CD1c-positive myeloid dendritic cell (primary cell): ENCODE results near the gene RTN4R.

Experiments
- DNase-seq: peaks from one replicate; pipeline ENCODE4 v3.0.0-alpha.2; 2016; ENCODE audit errors: extremely low spot score

Gene RTN4R

DNA sequence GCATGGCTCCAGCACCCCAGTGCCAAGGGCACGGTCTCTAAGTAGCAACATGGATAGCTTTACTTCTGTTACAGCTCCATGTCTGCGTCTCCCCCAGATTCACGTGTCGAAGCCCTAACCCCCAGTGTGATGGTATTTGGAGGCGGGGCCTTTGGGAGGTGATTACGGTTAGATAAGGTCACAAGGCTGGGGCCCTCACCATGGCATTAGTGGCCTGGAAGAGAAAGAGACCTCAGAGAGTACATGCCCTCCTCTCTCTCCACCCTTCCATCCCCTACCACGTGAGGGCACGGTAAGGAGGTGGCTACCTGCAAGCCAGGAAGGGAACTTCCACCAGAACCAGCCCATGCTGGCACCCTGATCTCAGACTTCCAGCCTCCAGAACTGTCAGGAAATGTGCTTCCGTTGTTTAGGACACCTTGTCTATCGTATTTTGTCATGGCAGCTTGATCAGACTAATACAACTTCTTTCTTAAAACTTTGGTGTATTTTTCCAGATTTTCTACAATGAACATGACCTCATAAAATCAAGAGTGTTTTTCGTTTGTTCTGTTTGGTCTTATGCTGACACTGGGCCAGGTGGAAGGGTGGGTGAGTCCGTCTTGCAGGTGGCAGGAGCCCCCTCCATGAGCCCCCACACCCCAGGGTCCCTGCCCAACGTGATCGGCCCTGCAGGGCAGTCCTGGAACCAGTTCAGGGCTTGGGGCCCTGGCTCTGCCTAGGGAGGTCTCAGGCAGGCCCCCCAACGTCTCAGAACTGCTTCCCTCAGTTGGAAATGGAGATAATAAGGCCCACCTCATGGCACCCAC, 10.7 kb downstream of the RTN4R start:
- no peak for DNase-seq

DNA sequence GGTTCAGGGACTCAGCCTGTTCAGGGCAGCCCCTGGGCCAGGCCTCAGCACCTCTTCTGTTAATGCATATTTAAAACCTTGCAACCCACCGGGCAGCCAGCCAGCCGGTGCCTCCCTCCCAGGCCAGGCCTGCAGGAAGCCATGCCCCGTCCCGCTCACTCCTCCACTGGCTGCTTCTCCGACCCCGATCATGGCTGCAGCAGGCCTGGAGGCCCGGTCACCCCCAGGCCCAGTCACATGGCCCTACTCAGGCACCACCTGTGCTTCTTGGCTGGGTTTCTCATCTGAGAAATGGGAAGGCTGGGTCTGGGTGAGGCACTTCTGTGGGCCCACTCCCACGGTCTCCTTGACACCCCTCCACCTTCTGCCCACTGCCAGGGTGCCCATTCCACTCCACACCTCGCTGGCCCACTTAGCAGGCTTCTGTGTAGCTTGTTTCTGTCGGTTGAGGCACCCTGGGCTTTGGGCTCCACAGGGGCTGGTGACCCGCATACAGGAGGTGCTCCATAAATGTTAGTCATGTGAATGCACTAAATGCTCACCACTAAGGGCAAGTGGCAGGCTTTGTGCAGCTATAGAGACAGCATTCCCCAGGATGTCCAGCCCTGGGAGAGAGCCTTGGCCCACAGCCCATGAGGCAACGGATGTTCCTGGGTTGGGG, 11.4 kb downstream of the RTN4R start:
- DNase-seq = no peak

DNA sequence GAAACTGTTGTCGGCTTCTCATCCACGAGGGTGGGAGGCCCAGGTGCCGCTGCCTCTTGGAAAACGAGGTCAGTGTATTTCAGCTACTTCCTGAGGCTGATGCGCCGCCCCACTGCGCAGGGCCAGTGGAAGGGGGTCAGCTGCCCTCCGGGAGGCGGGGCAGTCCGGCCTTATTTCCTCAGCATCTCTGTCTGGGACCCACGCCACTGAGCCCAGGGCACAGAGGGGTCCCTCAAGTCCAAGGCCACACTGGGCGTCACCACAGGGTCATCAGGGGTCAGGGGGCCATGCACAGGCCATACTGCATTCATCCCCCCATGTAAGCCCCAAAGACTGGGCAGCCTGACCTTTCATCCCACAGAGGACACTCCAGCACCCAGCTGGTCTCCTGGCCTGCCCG, 12.1 kb downstream of the RTN4R start:
- DNase-seq = no peak

DNA sequence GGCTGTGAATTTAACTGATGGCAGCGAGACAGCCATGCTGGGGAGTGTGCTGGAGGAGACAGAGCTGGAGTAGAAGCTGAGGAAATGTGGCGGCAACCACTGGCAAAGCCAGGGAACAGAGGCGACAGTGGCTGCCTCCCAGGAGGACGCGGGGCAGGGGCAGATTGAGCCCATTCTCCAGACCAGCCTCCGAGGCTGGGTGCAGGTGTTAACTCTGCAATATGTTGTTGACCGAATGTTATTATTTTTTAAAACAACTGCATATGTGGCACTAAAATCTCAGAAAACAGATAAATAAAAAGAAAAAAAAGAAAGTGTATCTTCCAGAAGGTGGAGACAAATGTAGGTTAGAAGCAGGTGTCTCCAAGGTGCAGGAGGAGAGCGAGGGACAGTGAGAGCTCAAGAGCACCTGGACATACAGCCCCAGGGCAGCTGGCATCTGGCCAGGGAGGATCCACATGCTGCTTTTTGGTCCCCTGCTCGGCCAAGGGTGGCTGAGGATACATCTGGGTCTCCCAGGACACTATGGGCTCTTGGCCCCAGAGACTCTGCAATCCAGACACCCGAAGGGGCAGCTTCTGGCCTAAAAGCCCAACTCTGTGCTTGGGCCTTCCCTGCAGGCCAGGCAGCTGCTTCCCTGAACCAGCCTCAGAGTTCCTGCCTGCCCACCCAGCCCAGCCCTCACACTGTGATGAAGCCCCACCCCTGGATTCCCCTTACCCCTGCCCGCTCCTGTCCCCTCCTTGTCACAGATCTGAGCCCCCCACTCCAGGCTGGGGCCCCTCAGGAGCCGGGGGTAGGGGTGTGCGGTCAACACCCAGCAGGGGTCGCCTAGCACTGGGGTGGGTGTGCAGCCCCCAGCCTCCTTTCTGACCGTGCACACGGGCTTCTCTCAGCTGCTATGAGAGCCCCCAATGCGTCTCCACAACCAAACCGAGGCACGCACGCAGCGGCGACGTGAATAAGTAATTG, 12.9 kb downstream of the RTN4R start:
- no peak for DNase-seq

DNA sequence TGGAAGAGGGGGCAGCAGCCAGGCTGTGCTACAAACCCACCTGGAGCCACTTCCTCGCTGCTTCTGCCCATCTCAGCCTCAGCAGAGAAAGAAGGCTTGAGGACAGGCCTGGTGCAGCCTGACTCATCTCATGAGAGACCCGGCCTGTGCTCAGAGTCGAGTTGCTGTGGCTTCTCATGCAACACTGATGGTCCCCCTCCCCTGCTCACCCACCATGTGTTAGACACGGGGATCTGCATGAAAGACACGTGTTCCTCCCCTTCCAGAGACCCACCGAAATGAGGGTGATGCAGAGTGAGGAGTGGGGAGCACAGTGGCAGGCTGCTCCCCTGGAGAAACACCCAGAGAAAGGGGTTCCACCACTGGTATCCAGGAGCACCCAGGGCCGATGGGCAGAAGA, 15.0 kb downstream of the RTN4R start:
- no peak for DNase-seq

DNA sequence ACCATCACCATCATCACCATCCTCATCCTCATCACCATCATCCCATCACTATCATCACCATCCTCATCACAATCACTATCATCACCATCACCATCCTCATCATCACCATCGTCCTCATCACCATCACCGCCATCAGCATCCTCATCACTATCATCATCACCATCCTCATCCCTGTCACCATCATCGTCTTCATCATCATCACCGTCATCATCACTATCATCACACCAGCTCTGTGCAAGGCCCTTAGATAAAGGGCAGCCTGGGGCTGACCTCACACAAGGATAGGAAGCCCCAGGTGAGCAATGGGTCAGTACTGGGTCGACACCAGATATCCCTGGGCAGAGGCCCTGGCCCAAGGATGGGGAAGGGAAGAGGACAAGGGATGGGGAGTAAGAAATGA, 16.1 kb downstream of the RTN4R start:
- DNase-seq = no peak

DNA sequence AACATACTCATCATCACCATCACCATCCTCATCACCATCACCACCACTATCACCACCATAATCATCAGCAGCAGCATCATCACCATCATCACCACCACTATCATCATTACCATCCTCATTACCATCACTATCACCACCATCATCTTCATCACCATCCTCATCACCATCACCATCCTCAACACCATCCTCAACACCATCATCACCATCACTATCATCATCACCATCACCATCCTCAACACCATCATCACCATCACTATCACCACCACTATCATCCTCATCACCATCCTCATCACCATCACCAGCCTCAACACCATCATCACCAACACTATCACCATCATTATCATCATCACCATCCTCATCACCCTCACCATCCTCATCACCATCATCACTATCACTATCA, 16.6 kb downstream of the RTN4R start:
- no peak for DNase-seq

DNA sequence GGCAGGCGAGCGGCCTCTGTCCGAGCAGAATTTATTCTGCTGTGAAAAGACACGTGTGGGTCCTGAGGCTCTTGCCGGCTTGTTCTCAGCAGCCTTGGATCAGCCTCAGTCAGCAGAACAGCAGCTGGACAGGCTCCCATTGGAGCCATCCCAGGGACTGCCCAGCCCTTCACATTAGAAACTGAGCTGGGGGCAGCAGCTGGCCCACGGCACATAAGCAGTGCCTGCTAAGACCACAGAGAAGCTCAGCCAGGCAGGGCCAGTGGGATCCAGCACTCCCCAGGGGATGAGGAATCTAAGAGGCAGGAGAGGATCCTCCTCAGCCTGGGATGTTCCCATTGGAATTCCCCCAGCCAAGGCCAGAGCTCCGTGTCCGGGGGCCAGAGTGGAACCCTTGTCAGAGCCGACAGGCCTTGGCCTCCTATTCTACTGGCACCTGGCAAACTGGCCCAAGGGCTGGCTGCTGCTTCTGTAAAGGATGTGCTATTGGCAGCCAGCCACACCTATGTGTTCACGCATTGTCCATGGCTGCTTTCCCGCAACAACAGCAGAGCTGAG, 18.2 kb downstream of the RTN4R start:
- DNase-seq = no peak

DNA sequence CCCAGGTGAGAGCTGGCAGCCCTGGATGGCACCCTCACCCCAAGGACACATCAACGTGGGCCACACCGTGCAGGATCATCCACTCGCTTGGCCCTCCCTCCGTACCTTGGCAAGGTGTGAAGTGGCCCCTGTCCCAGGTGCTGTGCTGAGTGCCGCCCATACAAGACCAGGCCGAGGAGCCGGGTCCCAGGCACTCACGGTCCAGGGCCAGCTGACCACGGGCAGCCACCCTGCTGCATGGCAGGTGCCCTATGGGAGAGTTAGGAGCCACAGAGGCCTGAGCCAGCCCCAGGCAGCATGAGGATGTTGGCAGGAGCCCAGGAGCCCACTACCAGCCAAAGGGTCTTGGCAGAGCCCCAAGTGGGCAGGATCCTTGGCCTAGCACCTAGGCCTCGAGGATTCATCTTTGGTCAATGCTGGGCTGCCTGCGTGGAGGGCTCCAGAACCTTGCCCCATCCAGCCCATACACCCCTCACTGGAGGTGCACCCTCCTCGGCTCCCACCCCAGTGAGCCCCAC, 19.6 kb downstream of the RTN4R start:
- no peak for DNase-seq

DNA sequence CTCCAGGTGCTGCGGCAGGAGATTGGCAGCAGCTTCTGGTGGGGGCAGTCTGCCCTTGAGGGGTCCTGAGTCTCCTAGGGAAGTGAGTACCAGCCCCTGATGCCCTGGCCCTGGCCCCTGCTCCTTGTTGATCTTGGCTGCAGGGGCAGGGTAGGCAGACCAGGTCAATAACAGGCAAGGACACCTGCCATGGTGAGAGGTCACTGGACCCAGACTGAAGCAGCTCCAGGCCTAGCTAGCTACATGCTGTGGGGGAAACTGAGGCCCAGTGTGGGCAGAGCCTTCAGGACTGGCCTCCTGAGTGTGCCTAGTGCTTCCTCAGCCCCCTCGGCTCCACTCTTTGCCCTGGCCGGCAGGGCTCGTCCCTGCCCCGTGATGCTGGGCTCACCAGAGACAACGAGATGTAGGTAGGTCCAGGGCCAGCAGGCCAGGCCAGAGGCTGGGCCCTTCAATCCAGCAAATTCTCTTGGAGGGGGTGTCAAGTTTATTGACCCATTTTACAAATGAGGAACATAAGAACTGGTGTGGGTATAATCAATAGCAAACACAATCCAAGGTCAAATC, 20.4 kb downstream of the RTN4R start:
- DNase-seq = no peak

DNA sequence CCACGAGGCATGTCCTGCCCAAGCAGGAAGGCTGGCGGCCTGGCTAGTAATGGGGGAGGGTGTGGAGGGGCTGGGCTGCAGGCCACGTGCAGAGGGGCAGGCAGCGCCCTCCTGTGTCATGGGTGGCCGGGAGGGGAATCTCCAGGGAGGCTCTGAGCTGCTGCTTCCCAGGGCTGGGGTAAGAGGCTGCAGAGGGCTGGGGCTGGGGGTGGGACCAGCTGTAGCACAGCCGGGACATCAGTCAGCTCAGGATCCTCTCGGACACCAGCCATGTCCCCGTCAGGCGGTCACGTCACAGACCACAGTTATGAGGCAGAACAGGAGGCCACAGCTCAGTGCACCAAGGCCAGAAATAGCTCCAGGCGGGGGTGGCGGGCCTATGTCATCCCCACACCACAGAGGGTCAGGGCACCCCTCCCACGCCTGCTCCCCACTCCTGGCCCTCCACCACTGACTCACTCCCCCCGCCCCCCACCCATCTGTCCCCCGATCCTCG, 21.1 kb downstream of the RTN4R start:
- no peak for DNase-seq

DNA sequence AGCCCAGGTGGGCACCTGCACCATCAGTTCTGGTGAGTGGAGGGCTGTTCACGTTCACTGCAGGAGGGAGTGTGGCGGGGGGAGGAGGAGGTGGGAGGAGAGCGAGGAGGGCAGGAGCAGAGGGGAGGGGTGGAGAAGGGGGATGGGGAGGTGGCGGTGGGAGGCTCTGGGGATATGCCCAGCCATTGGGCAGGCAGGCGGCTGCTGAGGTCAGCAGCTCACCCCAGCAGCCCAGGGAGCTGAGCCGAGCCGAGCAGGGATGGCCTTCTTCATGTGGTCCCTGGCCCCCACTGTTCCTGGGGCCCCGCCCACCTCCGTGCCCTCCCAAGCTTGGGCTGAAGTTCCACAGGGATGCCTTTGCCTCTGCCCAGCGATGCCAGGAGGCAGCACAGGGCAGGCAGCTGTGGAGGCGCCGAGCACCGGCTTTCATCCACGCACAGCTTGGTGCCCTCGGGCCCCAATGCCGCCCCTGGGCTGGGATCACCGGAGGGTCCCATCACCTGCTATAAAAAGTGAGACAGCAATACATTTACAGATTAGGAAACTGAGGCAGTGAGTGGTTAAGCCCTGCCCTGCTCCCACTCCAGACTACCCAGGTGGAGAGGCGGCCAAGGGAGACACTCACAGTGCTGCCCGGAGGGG, 21.6 kb downstream of the RTN4R start:
- no peak for DNase-seq

DNA sequence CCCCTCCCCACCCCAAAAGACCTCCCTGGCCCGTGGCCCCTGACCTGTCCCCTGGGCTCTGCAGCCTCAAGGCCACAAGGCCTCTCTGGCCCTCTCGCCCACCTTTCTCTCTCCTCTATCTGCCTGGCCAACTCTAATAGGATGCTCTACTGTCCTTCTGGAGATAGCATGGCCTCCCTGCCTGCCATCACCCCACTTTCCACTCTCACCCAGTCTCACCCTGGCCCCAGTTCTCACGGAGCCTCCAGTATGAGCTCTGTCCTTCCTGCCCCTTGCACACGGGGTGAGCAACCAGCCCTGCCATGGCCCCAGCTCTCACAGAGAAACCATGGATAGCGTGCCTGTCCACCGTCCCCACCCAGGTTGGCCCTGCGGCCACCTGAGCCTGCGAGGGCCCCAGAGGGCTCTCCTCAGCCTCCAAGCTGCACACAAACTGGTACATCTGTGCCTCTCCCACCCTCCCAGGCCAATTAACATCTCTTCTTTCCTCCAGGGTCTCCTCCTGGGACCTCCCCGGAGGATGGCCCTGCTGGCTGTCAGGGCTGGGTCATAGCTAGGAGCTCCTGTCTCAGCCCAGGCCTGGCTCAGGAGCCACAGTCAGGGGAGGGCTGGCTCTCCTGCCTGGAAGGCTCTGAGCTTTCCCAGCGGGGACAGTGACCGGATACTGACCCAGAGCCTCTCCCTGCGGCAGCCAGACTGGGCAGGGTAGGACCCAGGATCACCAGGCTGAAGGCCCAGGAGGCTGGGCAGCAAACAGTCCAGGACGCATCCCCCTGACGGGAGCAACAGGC, 22.3 kb downstream of the RTN4R start:
- DNase-seq = no peak

DNA sequence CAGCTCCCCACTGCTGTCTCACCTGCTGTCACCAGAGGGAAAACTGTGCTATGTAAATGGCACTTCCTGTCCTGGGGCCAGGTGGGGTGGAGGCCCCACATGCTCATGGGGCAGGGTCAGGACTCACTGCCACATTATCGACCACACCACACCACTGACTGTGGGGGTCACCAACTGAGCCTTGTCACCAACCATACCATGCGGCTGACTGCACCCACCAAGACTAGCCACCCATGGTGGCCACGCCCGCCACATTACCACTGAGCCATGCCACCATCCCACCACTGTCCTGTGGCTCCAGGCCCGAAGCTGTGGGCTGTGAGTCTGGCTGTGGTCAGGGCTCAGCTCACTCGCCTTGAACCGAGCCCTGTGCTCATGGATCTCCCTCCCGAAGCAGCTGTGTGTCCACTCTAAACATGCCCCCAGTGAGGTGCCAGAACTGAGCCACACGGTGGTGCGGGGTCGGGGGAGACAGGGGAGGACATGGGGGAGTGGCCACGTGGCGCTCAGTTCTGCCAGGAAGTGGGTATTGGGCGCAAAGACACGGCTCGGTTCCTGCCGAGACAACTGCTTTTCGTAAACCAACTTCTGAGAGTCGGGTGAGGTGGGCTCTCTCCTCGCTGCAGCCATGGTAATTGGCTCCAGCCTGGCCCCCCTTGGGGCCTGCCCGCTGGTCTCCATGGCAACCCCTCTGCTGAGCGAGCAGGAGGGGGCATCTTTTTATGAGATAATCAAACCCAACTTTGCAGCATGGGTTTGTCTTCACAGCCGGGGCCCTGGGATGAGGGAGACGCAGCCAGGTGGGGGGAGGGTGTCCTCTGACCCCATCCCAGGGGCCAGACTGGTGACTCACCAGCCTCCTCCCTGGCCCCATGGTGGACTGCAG, 23.2 kb downstream of the RTN4R start:
- peak; percentile 14 for DNase-seq

DNA sequence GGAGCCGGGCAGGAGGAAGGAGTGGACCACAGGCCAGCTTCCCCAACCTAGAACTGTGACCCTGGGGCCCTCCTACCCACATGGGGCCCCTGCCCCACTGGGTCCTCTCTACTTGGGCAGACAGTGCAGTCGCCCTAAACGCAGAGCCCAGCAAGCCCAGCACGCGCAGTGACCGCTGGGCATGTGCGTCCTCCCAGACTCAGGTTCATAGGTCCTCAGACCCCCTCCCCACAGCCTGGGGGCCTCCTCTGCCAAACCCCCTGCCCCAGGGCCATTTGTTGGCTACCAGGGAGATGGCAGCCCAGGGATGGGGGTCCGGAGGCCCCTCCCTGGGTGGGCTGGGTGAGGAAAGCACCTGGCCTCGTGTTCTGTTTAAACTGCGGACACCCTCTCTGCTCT, 23.9 kb downstream of the RTN4R start:
- no peak for DNase-seq

DNA sequence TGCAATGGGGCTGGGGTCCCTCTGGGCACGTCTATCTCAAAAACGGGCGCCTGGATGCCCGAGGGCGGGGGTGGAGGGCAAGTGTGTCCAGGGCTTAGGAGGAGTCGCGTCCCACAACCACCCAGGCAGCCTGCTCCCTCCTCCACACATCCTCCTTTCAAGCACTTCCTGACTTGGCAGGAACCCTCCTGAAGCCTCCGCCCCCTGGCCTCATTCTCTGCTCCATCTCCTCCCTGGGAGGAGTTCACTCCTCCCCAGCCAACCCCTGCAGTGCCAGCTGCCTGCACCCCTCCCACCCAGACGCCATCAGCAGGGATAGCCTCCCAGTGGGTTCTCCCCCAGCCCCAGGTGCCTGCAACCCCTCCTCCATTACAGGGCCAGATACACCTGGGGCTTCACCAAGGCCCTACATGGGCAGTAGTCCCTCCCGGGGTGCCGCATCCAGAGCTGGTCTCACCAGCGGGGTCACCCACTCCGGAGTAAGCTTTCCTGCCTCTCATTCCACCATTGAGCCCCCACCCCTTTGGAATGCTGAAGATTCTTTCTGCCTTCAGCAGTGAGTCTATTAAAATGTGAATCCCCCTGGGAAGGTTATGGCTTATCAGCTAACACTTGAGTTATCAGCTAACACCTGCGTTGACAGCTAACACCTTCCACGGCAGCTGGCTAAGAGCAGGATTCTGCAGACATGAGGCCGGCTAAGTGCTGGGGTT, 24.4 kb downstream of the RTN4R start:
- peak; percentile 31 for DNase-seq

DNA sequence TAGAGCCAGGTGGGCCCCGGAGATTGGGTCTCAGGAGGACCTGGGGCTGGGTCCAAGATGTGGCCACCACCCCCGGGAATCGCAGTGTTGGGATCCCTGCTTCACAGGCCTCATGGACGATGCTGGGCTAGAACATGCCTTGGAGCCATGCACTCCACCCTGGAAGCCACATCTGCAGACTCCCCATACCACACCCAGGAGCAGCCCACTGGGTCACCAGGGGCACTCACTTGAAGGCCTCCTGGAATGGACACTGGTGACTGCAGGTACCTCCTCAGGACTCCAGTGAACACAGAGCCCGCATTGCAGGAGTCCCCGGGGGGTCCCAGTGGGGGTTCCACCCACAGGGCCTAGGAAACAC, 25.0 kb downstream of the RTN4R start:
- no peak for DNase-seq

DNA sequence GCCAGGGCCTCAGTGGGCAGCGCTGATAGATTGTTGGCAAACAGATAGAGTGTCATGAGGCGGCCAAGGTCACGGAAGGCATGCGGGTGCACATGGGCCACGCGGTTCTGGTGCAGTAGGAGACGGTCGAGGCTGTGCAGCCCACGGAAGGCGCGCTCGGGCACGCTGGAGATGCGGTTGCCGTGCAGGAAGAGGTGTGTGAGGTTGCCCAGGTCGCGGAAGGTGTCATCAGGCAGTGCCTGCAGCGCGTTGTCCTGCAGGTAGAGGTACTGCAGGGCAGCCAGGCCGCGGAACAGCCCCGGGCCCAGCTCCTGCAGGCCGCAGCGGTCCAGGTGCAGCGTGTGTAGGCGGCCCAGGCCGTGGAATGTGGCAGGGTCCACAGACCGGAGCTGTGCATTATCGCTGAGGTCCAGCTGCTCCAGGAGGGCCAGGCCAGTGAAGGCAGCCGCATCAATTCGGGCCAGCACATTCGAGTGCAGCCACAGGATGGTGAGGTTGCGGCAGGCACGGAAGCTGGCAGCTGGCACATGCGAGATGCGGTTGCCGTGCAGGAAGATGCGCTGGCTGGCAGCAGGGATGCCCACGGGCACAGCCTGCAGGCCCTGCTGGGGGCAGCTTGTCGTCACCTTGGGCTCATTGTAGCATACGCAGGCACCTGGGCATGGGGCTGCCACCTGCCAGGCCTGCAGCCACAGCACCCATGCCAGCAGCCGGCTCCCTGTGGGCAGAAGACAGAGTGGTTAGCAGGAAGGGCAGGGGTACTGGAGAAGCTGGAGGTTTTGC, 25.5 kb downstream of the RTN4R start:
- DNase-seq = no peak
